HK-2 (cell line): ENCODE measurements around the gene HSD11B1L.
"Not testable (repeated sequence)": the region's sequence is repeated elsewhere in the genome, so short reads cannot be mapped to it uniquely, and the experiment has no call there.

Source experiments
- DNase-seq: peaks from one replicate; pipeline ENCODE4 v3.0.0-alpha.2; 2018; ENCODE audit not compliant: unreplicated experiment

Gene HSD11B1L

GRCh38 chr19:5700455-5701092, 19.7 kb downstream of the HSD11B1L start:
- no peak for DNase-seq

- DNase-seq: not testable (repeated sequence)
Observed at GRCh38 chr19:5702053-5702410, 21.2 kb downstream of the HSD11B1L start.

GRCh38 chr19:5703819-5704818, 23.3 kb downstream of the HSD11B1L start:
- DNase-seq: no peak

DNA sequence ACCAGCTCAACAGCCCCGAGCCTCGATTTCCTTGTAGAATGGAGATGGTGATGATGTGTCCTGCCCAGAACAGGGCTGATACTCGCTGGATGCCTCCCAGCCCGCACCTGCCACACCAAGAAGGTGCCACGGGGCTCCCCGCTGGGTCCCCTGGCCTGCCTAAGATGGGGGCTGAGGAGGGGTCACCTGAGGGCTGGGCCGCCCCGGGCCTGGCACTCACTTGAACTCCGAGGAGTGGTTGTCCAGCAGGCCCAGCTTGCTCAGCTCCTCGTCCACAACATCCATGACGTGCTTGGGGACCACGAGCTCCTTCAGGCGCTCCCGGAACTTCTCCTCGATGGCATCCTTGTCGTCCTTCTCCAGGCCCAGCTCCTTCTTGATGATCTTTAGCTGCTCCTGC, 24.7 kb downstream of the HSD11B1L start:
- DNase-seq: no peak

- DNase-seq: no peak
Observed at GRCh38 chr19:5706876-5707573, 26.2 kb downstream of the HSD11B1L start.

GRCh38 chr19:5707576-5708575, 27.0 kb downstream of the HSD11B1L start:
- no peak for DNase-seq

DNA sequence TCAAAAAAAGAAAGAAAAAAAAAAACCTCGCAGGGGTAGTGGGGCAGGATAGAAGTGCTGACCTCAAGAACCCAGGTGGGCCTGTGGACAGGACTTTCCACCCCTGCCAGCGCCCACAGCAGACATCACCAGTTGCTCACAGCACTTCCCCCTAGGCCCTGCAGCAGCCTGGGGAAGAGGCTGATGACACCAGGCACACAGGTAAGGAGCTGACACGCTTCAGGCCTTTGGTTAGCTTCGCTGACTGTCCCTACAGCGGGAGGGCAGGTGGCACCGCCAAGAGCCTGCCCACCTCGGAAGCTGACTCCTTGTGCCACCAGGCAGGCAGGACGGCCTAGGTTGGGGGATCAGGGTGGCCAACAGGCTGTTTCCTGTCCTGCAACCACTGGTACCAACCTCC, 30.2 kb downstream of the HSD11B1L start:
- no peak for DNase-seq

GRCh38 chr19:5711713-5712161, 30.9 kb downstream of the HSD11B1L start:
- DNase-seq: no peak

DNA sequence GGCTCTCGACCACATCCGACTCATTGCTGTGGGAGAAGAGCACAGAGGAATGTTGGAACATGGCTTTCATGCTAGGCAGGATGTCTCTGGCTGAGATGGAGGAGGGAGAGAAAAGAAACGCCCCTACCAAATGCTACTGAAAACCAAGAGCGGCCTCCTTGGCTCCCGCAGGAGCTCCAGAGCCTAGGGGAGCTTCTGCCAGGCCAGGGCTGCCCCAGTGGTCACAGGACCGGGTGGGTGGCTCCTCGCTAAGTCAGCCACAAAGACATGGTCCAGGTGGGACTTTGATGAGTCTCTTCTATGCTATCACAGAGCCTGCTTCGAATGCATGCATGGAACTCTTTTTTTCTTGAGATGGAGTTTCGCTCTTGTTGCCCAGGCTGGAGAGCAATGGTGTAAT, 32.4 kb downstream of the HSD11B1L start:
- DNase-seq: no peak

DNA sequence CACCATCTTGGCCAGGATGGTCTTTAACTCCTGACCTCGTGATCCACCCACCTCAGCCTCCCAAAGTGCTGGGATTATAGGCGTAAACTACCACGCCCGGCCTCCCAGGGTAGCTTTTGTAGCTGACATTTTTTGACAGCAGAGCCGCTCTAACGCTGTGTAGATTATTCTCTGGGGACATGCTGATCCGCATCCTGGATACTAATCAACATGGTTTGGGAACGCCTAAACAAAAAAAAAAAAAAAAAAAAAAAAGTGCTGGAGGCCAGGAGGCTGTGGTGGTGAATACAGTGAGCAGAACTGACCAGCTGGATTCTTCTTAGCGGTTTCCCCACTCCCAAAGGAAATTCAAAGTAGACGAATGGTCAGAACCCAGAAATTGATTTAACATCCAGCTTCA, 34.0 kb downstream of the HSD11B1L start:
- no peak for DNase-seq

DNA sequence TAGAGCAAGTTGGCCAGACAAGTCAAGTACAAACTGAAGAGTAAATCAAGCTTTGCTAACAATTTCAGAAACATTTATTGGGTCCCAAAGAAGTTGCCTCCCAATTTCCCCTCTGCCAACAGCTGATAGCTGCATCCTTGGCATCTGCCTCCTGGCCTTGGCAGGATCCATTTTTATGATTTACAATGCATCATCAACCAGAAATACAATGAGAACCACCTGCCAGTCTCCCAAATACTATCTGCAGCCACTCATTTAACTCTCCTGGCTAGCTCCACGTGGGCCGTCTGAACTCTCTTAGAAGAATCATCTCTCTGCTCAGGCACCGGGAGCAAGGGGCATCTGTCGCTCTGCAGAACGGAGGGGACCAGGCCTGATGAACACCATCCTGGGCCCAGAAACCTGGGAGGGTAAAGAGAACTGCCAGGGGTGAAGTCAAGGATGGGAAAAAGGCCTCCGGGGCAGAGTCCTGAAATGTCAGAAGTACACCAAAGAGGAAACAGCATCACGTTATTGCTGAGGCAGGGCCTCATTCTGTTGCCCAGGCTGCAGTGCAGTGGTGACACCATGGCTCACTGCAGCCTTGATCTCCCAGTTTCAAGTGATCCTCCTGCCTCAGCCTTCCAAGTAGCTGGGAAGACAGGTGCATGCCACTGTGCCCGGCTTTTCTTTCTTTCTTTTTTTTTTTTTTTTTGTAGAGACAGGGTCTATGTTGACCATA, 36.5 kb downstream of the HSD11B1L start:
- DNase-seq: no peak

DNA sequence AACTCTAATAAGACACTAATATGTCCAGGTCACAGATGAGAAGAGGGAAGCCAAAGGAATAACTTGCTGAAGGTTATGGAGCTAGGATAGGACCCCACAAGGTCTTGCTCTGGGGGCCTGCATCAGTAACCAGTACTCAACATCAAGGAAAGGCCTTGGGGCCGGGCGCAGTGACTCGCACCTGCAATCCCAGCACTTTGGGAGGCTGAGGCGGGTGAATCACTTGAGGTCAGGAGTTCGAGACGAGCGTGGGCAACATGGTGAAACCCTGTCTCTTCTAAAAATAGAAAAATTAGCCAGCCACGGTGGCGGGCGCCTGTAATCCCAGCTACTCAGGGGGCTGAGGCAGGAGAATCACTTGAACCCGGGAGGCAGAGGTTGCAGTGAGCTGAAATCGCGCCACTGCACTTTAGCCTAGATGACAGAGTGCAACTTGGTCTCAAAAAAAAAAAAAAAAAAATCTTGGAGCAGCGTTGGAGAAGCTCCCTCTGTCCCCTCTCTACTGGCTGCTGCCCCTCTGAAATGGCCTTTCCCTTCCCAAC, 37.3 kb downstream of the HSD11B1L start:
- DNase-seq: peak; percentile 56

- peak; percentile 62 for DNase-seq
Observed at GRCh38 chr19:5718579-5719273, 37.9 kb downstream of the HSD11B1L start.

GRCh38 chr19:5719274-5719960, 38.6 kb downstream of the HSD11B1L start:
- DNase-seq: no peak

- peak; percentile 98 for DNase-seq
Observed at GRCh38 chr19:5719961-5720790, 39.3 kb downstream of the HSD11B1L start, which contains the start of the genes CATSPERD and LONP1. CATSPERD (plus strand) TSS chr19:5720637; CDS start chr19:5720738, 101 bp downstream. LONP1 (minus strand) TSS chr19:5720146; CDS start chr19:5720132, 14 bp downstream.

- DNase-seq: no peak
Observed at GRCh38 chr19:5727453-5728050, 46.7 kb downstream of the HSD11B1L start.

- not testable (repeated sequence) for DNase-seq
Observed at GRCh38 chr19:5733172-5733571, 52.3 kb downstream of the HSD11B1L start.
